WI38 (cell line): ENCODE data around the gene HUS1.
"Not testable (repeated sequence)": the region's sequence is repeated elsewhere in the genome, so short reads cannot be mapped to it uniquely, and the experiment has no call there.

ENCODE experiments used
- H3K4me3 ChIP-seq: 2 replicates; pipeline ENCODE4 v1.5.1; 2011; ENCODE audit warnings: low read depth, mild to moderate bottlenecking, control low read depth, low read length
- CTCF ChIP-seq: IDR thresholded peaks from 2 replicates; pipeline ENCODE4 v1.5.1; 2012; ENCODE audit warnings: low read depth, mild to moderate bottlenecking, control low read depth, low read length

HUS1 gene

DNA sequence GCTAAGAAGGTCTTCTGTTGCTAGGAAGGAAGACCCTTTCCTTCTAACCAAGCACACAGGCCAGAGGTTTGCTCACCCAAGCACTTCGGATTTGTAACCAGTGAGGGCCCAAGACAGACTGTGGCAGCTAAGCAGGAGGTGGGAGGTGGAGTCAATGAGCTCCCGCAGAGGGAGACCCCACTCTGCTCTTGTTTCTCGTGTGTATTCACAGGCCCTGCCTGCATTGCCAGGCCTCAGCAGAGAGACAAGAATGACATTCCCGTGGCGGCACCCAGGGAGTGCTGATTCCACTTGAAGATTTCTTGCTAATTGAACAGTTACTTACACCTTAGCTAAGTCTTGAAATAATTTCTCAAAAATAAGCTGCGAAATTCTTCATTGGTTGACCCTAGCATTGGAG lies 44.6 kb downstream of the HUS1 start:
- H3K4me3 ChIP-seq = no peak overlapping the region
- no peak for TF ChIP-seq CTCF

- no peak for TF ChIP-seq CTCF
- no peak overlapping the region for H3K4me3 ChIP-seq
Measured at GRCh38 chr7:47933215-47933614, 46.2 kb downstream of the HUS1 start.

DNA sequence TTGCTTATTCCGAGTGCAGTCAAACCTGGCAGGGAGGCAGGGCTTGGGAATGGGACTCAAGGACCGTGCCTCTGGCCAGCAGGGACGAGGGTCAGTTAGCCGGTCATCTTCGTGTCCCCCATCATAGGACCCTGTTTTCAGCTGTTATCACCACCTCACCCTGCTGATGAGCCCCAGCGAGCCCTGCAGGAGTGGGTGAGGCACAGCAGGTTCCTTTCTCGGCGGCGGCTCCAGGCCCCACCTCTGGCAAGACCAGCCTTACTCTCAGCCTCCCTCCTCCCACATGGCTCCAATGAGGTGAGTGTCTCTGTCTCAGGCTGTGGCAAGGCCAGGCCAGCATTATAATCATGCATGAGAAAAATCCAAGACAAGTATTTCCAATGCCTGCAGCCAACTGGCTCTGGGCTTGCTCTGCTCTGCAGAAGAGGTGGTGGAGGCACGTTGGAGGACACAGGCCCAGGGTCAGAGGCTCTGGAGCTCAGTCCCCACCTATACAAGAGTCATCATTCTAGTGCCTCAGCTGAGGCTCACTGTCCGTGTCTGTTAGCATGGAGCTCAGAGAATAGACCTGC lies 46.9 kb downstream of the HUS1 start:
- no peak for TF ChIP-seq CTCF
- no peak overlapping the region for H3K4me3 ChIP-seq

DNA sequence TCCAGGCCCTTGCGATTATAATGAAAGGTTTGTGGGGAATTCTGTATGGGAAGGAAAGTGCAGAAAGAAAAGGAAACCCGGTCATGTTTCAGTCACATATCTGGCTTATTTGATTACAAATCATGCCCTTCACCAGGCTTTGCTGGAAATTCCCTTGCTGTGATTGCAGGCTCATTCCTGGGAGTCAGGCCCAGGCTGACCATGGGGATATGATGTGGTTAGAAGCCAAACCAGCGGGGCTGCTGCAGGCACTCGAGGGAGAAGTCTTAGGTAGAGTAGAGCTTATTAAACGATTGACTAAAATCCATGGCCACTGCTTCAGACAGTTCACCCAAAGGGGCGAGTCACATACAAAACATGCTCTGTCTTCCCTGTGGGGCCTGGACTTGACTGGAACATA lies 47.4 kb downstream of the HUS1 start:
- no peak for TF ChIP-seq CTCF
- no peak overlapping the region for H3K4me3 ChIP-seq

- no peak for TF ChIP-seq CTCF
- no peak overlapping the region for H3K4me3 ChIP-seq
Measured at GRCh38 chr7:47931005-47932004, 48.1 kb downstream of the HUS1 start.

DNA sequence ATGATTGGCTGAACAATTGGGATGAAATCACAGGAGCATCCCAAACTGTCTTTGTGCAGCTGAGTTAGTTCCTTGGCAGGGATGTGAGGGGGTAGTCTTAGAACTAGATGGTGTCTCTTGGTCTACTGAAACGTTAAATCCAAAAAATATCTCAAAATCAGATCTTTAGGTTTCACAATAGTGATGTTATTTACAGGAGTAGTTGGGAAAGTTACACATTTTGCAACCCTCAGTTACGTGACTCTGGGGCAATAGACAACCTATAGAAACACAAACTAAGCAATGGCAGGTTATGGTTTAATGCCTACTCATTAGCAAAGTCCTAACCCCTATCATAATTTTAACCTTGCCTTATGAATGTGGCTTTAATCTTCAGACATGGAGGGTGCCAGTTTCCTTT lies 55.1 kb downstream of the HUS1 start:
- no peak for TF ChIP-seq CTCF
- H3K4me3 ChIP-seq = no peak overlapping the region

GRCh38 chr7:47923081-47923875 lies 56.1 kb downstream of the HUS1 start:
- H3K4me3 ChIP-seq = not testable (repeated sequence)

DNA sequence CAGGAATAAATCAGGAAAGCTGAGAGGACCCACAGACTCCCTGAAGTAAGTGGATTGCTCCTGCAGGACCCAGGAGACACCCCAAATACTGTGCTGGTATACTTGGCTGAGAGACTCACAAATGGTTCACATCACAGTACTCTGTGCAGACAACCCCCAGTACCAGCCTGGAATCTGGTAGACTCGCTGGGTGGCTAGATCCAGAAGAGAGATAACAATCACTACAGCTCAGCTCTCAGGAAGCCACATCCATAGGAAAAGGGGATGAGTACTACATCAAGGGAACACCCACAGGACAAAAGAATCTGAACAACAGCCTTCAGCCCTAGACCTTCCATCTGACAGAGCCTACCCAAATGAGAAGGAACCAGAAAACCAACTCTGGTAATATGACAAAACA lies 62.9 kb downstream of the HUS1 start:
- not testable (repeated sequence) for H3K4me3 ChIP-seq
